ENCODE data around the gene DHX16. TPM values are rescaled to one million over a fixed set of nuclear protein-coding genes. Genes with fewer than 3 reads are reported as not detected.
"Not testable (repeated sequence)": the region's sequence is repeated elsewhere in the genome, so short reads cannot be mapped to it uniquely, and the experiment has no call there.

DHX16 gene
- polyA plus RNA-seq = 48.5 TPM
- long read RNA-seq, donor 1, partial matches to known transcripts = 0 of 1 reads
- long read RNA-seq, donor 1, other reads (novel, unspliced or antisense) = 0 of 1 reads
- long read RNA-seq, donor 2, partial matches to known transcripts = 51 of 440 reads
- long read RNA-seq, donor 2, other reads (novel, unspliced or antisense) = 387 of 440 reads
- long read RNA-seq, donor 3, transcript DHX16-202 (20 exons, 3,445 nt) = major isoform, 5 of 5 reads
- long read RNA-seq, donor 3, partial matches to known transcripts = 0 of 5 reads
- long read RNA-seq, donor 3, other reads (novel, unspliced or antisense) = 0 of 5 reads
- long read RNA-seq, donor 4, partial matches to known transcripts = 25 of 25 reads
- long read RNA-seq, donor 4, other reads (novel, unspliced or antisense) = 0 of 25 reads
- long read RNA-seq, donor 5, partial matches to known transcripts = 0 of 2 reads
- long read RNA-seq, donor 5, other reads (novel, unspliced or antisense) = 0 of 2 reads
- long read RNA-seq, donor 6, partial matches to known transcripts = 5 of 8 reads
- long read RNA-seq, donor 6, other reads (novel, unspliced or antisense) = 0 of 8 reads
- long read RNA-seq, donor 7, partial matches to known transcripts = 6 of 7 reads
- long read RNA-seq, donor 7, other reads (novel, unspliced or antisense) = 0 of 7 reads
- long read RNA-seq, donor 8, partial matches to known transcripts = 0 of 1 reads
- long read RNA-seq, donor 8, other reads (novel, unspliced or antisense) = 0 of 1 reads
- long read RNA-seq, donor 9 = 0 reads
- long read RNA-seq, donor 10, partial matches to known transcripts = 0 of 4 reads
- long read RNA-seq, donor 10, other reads (novel, unspliced or antisense) = 0 of 4 reads
- long read RNA-seq, donor 11, partial matches to known transcripts = 0 of 3 reads
- long read RNA-seq, donor 11, other reads (novel, unspliced or antisense) = 0 of 3 reads

DNA sequence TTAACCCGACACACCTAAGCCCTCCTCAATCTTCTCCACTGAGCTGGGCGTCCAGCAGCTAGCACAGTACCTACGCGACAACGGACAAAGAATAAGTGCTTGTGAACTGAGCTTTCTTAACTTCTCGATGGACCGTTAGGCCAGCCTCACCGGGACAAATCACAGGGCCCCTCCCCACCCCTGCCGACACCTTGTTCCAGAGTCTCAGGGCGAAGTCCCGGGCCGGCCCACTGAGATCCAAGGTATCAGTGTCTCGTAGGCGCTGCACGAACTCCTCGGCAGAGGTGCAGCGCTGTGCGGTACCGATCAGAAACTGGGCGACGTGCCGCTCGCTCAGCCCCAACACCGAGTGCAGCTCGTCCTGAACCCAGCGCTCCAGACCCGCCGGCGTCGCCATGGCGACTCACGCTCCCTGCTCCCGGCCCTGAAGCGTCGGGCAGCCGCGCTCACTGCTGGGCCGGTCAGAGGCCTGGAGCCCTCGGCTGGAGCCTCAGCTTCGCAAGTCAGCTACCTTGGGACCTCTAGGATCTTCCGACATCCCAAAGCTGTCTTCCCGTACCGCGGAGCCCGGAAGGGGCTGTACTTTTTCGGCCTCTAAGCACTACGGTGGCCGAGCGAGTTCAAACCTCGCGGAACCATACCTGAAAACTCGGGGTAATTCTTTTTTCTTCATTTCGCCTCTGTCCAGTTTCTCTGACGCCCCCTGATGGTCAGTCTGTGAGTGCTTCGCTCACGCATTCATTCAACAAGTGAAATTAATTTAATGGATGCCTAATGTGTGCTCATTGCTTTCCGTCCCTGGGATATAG is at the start of gene DHX16:
Gene DHX16, minus strand, starts transcription at position 562 of the 809 bp plus-strand sequence. Its CDS starts 165 bp downstream, at position 397.
- 0% methylated on average over 1 of the region's 57 CpGs for WGBS (ENCODE audit: insufficient coverage, low lambda C conversion rate)
- Histone ChIP-seq H3K36me3 (ENCODE audit: control insufficient read depth, insufficient read depth, low read length) (peaks cover 28% of the 10 kb centered on the region), H3K9me3 (ENCODE audit: control insufficient read depth, low read depth, low read length) (no peaks in the 10 kb centered on the region), H3K4me3 (ENCODE audit: low read length) (peak within 1 kb of the TSS; percentile 89), H3K4me1 (ENCODE audit: control insufficient read depth, insufficient read depth, low read length) (peaks cover 11% of the 10 kb centered on the region), H3K27me3 (ENCODE audit: control insufficient read depth, insufficient read depth, low read length) (no peaks in the 10 kb centered on the region), H3K27ac (ENCODE audit: low read length) (peak within 1 kb of the TSS; percentile 75)
- peak; percentile 92 to 97 for DNase-seq

DNA sequence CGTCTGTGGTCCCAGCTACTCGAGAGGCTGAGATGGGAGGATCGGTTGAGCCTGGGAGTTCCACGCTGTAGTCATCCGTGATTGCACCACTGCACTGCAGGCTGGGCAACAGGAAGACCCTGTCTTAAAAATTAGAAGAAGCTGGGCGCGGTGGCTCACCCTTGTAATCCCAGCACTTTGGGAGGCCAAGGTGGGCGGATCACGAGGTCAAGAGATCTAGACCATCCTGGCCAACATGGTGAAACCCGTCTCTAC is 49.1 kb upstream of the DHX16 start:
- H3K9me3 ChIP-seq (ENCODE audit: control insufficient read depth, low read depth, low read length); H3K4me1 ChIP-seq (ENCODE audit: control insufficient read depth, insufficient read depth, low read length); H3K27me3 ChIP-seq (ENCODE audit: control insufficient read depth, insufficient read depth, low read length): not testable (repeated sequence)
- Histone ChIP-seq H3K27ac (ENCODE audit: low read length) (peak overlapping the region; percentile 88), H3K36me3 (ENCODE audit: control insufficient read depth, insufficient read depth, low read length) (peaks cover 43% of the 10 kb centered on the region), H3K4me3 (ENCODE audit: low read length) (peak overlapping the region; percentile 86)
- peak in 1 of 2 donors; percentile 47 for DNase-seq
- WGBS (ENCODE audit: insufficient coverage, low lambda C conversion rate) = no CpG with 5 or more reads among the region's 10 CpGs

DNA sequence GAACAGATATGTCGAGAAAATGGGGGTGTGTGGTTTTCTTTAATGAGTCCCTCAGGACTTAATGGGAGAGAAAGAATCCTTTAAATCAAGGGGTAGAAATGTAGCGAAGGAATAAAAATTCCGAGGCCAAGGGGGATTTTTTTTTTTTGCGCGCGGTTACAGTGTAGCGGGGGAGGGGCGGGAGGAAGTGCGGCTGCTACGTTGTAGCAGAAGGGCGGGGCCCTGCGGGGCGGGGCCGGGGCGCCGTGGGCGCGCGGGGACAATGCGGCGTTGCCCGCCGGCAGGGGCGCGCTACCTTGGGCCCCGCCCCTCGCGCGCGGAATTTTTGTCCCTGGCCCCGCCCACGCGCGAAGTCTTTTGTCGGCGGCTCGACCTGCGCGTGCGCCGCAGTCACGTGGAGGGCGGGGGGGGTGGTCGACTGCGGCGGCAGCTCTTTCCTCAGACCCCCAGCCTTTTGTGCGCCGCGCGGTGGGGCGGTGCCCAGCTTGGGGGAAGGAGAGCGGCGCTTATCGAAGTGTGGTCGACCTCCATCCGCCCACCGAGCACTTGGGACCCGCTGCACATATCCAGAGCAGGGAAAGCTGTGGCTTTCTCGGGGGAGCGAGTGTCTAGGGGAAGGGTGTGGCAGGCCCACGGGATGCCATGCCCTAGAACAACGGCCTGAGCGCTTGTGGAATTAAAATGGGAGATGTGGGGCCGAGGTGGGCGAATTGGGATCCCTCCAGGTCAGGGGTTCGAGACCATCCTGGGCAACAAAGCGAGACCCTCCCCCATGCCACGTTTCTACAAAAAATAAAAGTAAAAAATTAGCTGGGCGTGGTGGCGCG is 48.6 kb upstream of the DHX16 start:
- no peaks in the 10 kb centered on the region for H3K9me3 ChIP-seq (ENCODE audit: control insufficient read depth, low read depth, low read length)
- H3K4me1 ChIP-seq (ENCODE audit: control insufficient read depth, insufficient read depth, low read length) = peaks cover 6% of the 10 kb centered on the region
- peaks cover 39% of the 10 kb centered on the region for H3K36me3 ChIP-seq (ENCODE audit: control insufficient read depth, insufficient read depth, low read length)
- peak; percentile 92 to 93 for DNase-seq
- peak overlapping the region; percentile 94 for H3K4me3 ChIP-seq (ENCODE audit: low read length)
- no peaks in the 10 kb centered on the region for H3K27me3 ChIP-seq (ENCODE audit: control insufficient read depth, insufficient read depth, low read length)
- peak overlapping the region; percentile 88 for H3K27ac ChIP-seq (ENCODE audit: low read length)
- WGBS (ENCODE audit: insufficient coverage, low lambda C conversion rate) = no CpG with 5 or more reads among the region's 71 CpGs

DNA sequence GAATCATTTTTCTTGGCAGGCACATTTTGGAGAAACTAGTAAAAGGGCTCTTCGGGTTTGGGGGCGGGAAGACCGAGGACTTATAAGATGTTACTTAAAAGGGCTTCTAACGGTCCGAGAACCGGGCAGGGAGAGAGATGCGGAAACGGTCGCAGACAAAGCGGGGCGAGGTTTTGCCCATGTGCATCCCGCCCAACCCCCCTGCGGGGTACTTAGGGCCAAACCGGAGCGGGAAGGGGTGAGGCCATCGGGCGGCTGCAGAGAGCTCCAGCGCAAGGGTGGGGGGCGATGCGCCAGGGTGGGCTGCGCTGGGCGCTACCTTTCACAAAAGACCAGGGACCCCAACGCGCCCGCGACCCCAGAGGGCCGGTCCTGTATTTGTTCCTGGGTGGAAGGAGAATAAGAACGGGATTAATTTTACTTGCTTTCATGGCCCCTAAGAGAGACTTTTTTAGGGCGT is 48.0 kb upstream of the DHX16 start:
- peak overlapping the region; percentile 84 for H3K27ac ChIP-seq (ENCODE audit: low read length)

DNA sequence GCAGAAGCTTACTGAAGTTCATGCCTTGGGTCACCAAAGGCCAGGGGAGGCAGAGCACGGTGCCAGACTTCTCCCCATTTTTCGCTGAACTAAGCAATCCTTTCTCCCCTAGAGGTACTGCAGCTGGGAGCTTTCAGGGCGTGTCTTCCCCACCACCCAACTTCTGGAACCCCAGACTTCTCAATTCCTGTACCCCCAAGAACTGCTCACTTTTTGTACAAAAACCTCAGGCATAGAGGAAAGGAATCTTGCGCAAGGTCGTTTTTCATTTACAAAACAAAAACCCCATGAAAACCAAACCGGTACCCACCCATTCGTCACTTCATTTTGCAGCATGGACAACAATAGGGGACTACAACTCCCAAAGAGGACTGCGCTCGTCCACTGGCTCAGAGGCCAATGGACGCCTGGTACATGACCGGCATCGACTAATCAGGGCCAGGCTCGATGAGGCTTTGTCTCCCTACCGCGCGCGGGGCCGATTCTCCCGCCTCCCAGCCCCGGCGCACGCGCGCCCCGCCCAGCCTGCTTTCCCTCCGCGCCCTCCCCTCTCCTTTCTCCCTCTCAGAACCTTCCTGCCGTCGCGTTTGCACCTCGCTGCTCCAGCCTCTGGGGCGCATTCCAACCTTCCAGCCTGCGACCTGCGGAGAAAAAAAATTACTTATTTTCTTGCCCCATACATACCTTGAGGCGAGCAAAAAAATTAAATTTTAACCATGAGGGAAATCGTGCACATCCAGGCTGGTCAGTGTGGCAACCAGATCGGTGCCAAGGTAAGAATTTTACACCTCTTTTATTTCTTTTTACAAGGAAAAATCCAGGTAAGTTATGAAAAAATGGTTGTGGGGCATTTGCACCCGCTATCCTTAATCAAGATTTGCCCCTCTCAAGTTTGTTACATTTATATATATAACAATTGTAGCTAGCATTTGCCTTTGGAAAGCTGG is 47.3 kb upstream of the DHX16 start, which contains the start of gene TUBB:
Gene TUBB, plus strand, starts transcription at position 562 of the 947 bp plus-strand sequence. Its CDS starts 155 bp downstream, at position 717.
- WGBS (ENCODE audit: insufficient coverage, low lambda C conversion rate) = 0% methylated on average over 2 of the region's 38 CpGs
- peak; percentile 98 to 99 for DNase-seq
- Histone ChIP-seq H3K36me3 (ENCODE audit: control insufficient read depth, insufficient read depth, low read length) (peaks cover 28% of the 10 kb centered on the region), H3K9me3 (ENCODE audit: control insufficient read depth, low read depth, low read length) (no peaks in the 10 kb centered on the region), H3K27ac (ENCODE audit: low read length) (peak within 1 kb of the TSS; percentile 84), H3K27me3 (ENCODE audit: control insufficient read depth, insufficient read depth, low read length) (no peaks in the 10 kb centered on the region), H3K4me3 (ENCODE audit: low read length) (peak within 1 kb of the TSS; percentile 94), H3K4me1 (ENCODE audit: control insufficient read depth, insufficient read depth, low read length) (peaks cover 6% of the 10 kb centered on the region)

More for the DNA sequence above, 48.0 kb upstream of the DHX16 start:
- Histone ChIP-seq H3K36me3 (ENCODE audit: control insufficient read depth, insufficient read depth, low read length) (peaks cover 34% of the 10 kb centered on the region), H3K4me3 (ENCODE audit: low read length) (peak overlapping the region; percentile 94), H3K27me3 (ENCODE audit: control insufficient read depth, insufficient read depth, low read length) (no peaks in the 10 kb centered on the region), H3K4me1 (ENCODE audit: control insufficient read depth, insufficient read depth, low read length) (peaks cover 6% of the 10 kb centered on the region), H3K9me3 (ENCODE audit: control insufficient read depth, low read depth, low read length) (no peaks in the 10 kb centered on the region)
- WGBS (ENCODE audit: insufficient coverage, low lambda C conversion rate) = no CpG with 5 or more reads among the region's 29 CpGs
- peak; percentile 55 to 72 for DNase-seq

DNA sequence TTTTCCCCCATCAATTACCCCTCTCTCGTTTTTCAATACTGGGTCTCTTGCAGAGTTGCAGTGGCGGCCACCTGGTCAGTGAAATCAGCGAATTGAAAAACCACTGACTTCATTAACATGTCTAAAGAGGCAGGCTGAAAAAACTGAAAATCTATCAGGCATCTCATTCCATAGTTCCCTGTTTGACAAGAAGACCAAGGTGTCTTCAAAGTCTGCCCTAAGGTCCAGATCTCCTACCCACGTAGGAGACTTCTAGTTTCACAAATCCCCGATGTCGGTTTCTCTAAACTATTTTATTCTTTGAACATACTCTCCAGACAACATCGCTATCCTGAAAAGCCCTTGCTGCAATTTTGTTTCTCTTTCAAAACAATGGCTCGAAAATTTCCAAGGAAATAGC is 46.5 kb upstream of the DHX16 start:
- WGBS (ENCODE audit: insufficient coverage, low lambda C conversion rate) = no CpG with 5 or more reads among the region's 8 CpGs

DNA sequence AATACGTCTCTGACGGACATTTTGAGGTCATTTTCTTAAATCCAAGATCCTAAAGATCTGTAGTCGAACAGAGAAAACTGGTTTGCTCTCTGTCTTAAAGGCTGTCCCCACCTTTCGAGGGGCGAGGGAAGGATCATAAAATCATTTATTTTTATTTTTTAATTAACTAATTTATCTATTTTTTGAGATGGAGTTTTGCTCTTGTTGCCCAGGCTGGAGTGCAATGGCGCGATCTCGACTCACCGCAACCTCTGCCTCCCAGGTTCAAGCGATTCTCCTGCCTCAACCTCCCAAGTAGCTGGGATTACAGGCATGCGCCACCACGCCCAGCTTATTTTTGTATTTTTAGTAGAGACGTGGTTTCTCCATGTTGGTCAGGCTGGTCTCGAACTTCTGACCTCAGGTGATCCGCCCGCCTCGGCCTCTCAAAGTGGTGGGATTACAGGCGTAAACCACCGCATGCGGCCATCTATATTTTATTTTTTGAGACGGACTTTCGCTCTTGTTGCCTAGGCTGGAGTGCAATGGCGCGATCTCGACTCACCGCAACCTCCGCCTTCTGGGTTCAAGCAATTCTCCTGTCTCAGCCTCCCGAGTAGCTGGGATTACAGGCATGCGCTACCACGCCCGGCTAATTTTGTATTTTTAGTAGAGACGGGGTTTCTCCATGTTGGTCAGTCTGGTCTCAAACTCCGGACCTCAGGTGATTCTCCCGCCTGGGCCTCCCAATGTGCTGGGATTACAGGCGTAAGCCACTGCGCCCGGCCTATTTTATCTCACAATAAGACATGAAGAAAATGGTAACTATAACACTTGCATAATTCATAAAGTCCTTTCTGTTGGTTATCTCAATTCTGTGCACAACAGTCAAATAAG is 45.3 kb upstream of the DHX16 start:
- Histone ChIP-seq H3K36me3 (ENCODE audit: control insufficient read depth, insufficient read depth, low read length) (peaks cover 18% of the 10 kb centered on the region), H3K27ac (ENCODE audit: low read length) (peak overlapping the region; percentile 78), H3K4me3 (ENCODE audit: low read length) (peak overlapping the region; percentile 80)
- not testable (repeated sequence) for DNase-seq; H3K4me1 ChIP-seq (ENCODE audit: control insufficient read depth, insufficient read depth, low read length); H3K9me3 ChIP-seq (ENCODE audit: control insufficient read depth, low read depth, low read length); H3K27me3 ChIP-seq (ENCODE audit: control insufficient read depth, insufficient read depth, low read length)
- WGBS (ENCODE audit: insufficient coverage, low lambda C conversion rate) = no CpG with 5 or more reads among the region's 37 CpGs

More for the DNA sequence above, 46.5 kb upstream of the DHX16 start:
- Histone ChIP-seq H3K9me3 (ENCODE audit: control insufficient read depth, low read depth, low read length) (no peaks in the 10 kb centered on the region), H3K27ac (ENCODE audit: low read length) (peak overlapping the region; percentile 84), H3K4me1 (ENCODE audit: control insufficient read depth, insufficient read depth, low read length) (peaks cover 6% of the 10 kb centered on the region), H3K27me3 (ENCODE audit: control insufficient read depth, insufficient read depth, low read length) (no peaks in the 10 kb centered on the region), H3K36me3 (ENCODE audit: control insufficient read depth, insufficient read depth, low read length) (peaks cover 21% of the 10 kb centered on the region), H3K4me3 (ENCODE audit: low read length) (peak overlapping the region; percentile 94)
- DNase-seq = no peak

GRCh38 chr6:30717129-30717844 is 44.5 kb upstream of the DHX16 start, which contains the start of gene MDC1:
Gene MDC1 (minus strand): TSS chr6:30717281. CDS start chr6:30715175, 2,106 bp downstream.
- H3K4me3 ChIP-seq (ENCODE audit: low read length) = peak within 1 kb of the TSS; percentile 80
- H3K4me1 ChIP-seq (ENCODE audit: control insufficient read depth, insufficient read depth, low read length) = peaks cover 3% of the 10 kb centered on the region
- H3K9me3 ChIP-seq (ENCODE audit: control insufficient read depth, low read depth, low read length) = no peaks in the 10 kb centered on the region
- H3K27ac ChIP-seq (ENCODE audit: low read length) = peak within 1 kb of the TSS; percentile 78
- no peaks in the 10 kb centered on the region for H3K27me3 ChIP-seq (ENCODE audit: control insufficient read depth, insufficient read depth, low read length)
- peaks cover 18% of the 10 kb centered on the region for H3K36me3 ChIP-seq (ENCODE audit: control insufficient read depth, insufficient read depth, low read length)
- peak; percentile 100 for DNase-seq
- WGBS (ENCODE audit: insufficient coverage, low lambda C conversion rate) = no CpG with 5 or more reads among the region's 48 CpGs

All from large intestine (tissue), 12 donors.